SJSA1 (cell line): Measurements from ENCODE around the gene ARHGAP26. TPM values are rescaled to one million over a fixed set of nuclear protein-coding genes. Genes with fewer than 3 reads are reported as not detected.
A peak's percentile ranks its signal among the peaks of the same experiment; 100 is the strongest.

Experiments
- DNase-seq, 2 experiments: peaks; one replicate each; pipeline ENCODE4 v3.0.0-alpha.2; 2015 to 2020; ENCODE audit warnings: low spot score in 2 of 2, low read depth in 1 of 2
- H3K27ac ChIP-seq: fragments of 250-450 bp; sonication (Bioruptor Pico); 2 replicates; pipeline ENCODE4 v1.5.1; 2020; ENCODE audit warnings: mild to moderate bottlenecking, moderate library complexity
- H3K27me3 ChIP-seq: fragments of 250-450 bp; sonication (Bioruptor Pico); replicated peaks from 2 replicates; pipeline ENCODE4 v1.5.1; 2020; ENCODE audit warnings: mild to moderate bottlenecking, moderate library complexity
- H3K36me3 ChIP-seq: fragments of 250-450 bp; sonication (Bioruptor Pico); 2 replicates; pipeline ENCODE4 v1.5.1; 2020; ENCODE audit warnings: mild to moderate bottlenecking
- H3K4me1 ChIP-seq: fragments of 250-450 bp; sonication (Bioruptor Pico); replicated peaks from 2 replicates; pipeline ENCODE4 v1.6.1; 2021; ENCODE audit warnings: mild to moderate bottlenecking
- H3K4me3 ChIP-seq: fragments of 250-450 bp; sonication (Bioruptor Pico); 2 replicates; pipeline ENCODE4 v1.5.1; 2020; ENCODE audit warnings: mild to moderate bottlenecking
- H3K9me3 ChIP-seq: fragments of 250-450 bp; sonication (Bioruptor Pico); replicated peaks from 2 replicates; pipeline ENCODE4 v1.5.1; 2020; ENCODE audit warnings: mild to moderate bottlenecking
- total RNA-seq: library from RNA; depleted of rRNA; stranded (reverse); fragments of >200 nt; shearing (Covaris generic); gene quantifications from 2 replicates; pipeline ENCODE4 v1.2.3, GENCODE V29; 2014

ARHGAP26 gene
- total RNA-seq, 1 experiment from 2014 or later: 10.2 TPM

DNA sequence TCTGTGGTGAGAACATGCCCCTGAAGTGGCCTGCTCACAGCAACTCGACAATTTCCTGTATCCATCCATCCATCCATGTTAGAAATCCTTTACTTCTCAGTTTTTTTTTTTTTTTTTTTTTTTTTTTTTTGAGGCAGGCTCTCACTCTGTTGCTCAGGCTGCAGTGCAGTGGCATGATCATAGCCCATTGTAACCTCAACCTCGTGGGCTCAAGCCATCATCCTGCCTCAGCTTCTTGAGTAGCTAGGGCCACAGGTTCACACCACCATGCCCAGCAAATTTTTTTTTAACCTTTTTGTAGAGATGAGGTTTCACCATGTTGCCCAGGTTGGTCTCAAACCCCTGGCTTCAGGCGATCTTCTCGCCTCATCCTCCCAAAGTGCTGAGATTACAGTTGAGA lies 259.1 kb downstream of the ARHGAP26 start:
- Histone ChIP-seq H3K9me3 (peaks cover 3% of the 10 kb centered on the region; the same call in 1 of the 2 replicates), H3K36me3 (no peaks in the 10 kb centered on the region), H3K27me3 (no peaks in the 10 kb centered on the region), H3K4me3 (no peak overlapping the region), H3K27ac (no peak overlapping the region), H3K4me1 (peaks cover 14% of the 10 kb centered on the region)
- DNase-seq: no peak

DNA sequence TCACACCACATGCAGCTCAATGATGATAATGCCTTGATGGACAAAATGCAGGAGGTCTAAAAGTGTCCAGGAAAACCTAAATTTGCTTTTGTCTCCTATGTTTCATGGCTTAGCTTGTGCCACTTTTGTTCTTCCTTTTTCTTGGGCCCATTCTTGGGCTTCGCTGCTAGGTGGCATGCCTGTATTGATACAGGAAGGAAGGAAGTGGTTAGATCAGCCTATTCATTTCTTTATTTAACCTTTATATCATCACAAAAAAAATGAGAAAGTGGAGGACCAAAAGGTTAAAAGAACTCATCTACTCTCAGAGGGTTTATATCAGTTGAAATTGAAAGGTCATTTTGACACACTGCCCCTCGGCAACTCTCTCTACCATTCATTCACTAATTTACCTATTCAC lies 260.2 kb downstream of the ARHGAP26 start:
- Histone ChIP-seq H3K4me1 (peaks cover 15% of the 10 kb centered on the region), H3K27ac (no peak overlapping the region), H3K27me3 (no peaks in the 10 kb centered on the region), H3K9me3 (peaks cover 4% of the 10 kb centered on the region; the same call in 1 of the 2 replicates), H3K4me3 (no peak overlapping the region), H3K36me3 (no peaks in the 10 kb centered on the region)
- no peak for DNase-seq

DNA sequence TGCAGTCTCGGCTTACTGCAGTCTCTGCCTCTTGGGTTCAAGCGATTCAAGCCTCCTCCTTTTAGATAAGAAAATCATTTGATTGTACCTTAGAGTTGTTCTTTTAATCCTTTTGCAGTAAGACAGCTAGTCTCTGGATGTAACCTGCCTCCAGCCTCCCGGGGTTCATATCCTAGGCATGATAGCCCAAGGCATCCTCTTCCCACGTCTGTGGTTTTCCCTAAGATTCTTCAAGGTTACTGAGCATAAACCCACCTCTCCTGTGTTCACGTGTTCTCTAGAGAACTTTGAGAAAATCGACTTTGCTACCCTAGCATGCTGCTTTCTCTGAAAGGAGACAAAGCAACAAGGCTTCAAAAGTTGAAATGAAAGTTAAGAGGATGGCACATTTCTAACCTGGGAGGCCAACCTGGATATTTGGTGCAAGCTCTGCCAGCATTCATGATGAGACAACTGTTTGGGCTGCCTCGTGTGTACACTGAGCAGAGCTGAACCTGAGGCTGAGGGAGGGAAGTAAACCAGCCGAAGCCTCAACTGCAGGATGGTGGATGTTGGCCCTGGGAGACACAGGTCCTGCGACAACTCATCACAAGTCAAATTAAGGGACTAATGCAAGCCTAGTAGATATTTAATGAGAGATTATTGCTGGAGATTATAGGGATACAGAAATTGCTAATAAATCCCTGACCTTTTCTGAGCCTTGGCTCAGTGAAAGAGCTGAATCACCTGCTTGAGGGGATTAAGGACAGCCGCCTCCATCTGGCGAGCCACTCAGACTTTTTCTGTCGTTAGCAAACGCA lies 261.8 kb downstream of the ARHGAP26 start:
- H3K4me1 ChIP-seq: peaks cover 15% of the 10 kb centered on the region
- H3K36me3 ChIP-seq: no peaks in the 10 kb centered on the region
- no peak for DNase-seq
- no peaks in the 10 kb centered on the region for H3K27me3 ChIP-seq
- peaks cover 4% of the 10 kb centered on the region; the same call in 1 of the 2 replicates for H3K9me3 ChIP-seq
- no peak overlapping the region for H3K27ac ChIP-seq
- H3K4me3 ChIP-seq: no peak overlapping the region

DNA sequence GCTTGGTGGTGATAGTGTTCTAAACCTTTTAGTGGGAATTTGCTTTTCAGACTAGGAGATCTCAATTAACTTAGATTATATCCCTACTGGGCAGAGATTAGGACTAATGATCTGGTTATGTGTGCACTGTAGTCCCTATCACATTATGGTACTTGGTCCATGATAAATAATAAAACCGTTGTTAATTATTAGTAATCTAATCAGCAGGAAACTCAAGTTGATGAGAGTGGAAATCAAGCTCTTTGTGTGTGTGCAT lies 262.3 kb downstream of the ARHGAP26 start:
- no peak overlapping the region for H3K4me3 ChIP-seq
- H3K27me3 ChIP-seq: no peaks in the 10 kb centered on the region
- H3K9me3 ChIP-seq: peaks cover 4% of the 10 kb centered on the region; the same call in 1 of the 2 replicates
- DNase-seq: no peak
- no peaks in the 10 kb centered on the region for H3K36me3 ChIP-seq
- peaks cover 15% of the 10 kb centered on the region for H3K4me1 ChIP-seq
- no peak overlapping the region for H3K27ac ChIP-seq

DNA sequence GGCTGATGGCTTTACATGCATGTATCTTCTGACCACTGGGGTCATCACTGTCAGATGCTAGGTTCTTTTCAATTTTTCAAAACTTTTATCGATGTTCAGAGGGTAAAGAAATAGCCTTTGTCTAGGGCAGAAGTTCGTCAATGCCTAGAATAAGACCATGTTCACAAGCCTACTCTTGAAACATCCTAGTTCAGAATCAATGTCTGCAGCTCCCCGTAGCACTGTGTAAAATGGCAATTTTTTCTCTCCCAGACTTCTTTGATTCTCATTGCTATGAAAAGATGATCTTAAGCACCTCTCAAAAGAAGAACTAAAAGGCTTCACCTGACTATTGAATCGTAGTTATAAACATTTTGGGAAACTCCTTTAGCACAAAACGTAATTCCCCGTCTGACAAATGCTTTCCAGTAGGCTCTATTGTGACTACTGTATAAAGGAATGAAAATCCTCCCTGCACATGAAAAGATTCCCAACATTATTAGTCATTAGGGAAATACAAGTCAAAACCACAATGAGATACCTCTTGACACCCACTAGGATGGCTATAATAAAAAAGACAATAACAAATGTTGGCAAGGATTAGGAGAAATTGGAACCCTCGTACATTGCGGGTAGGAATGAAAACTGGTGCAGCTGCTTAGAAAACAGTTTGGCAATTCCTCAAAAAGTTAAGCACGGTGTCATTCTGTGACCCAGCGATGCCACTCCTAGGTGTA lies 263.5 kb downstream of the ARHGAP26 start:
- Histone ChIP-seq H3K9me3 (peaks cover 4% of the 10 kb centered on the region; the same call in 1 of the 2 replicates), H3K36me3 (no peaks in the 10 kb centered on the region), H3K4me1 (peaks cover 15% of the 10 kb centered on the region), H3K27me3 (no peaks in the 10 kb centered on the region), H3K4me3 (no peak overlapping the region), H3K27ac (peak overlapping the region; percentile 34)
- peak; percentile 64 to 95 for DNase-seq

DNA sequence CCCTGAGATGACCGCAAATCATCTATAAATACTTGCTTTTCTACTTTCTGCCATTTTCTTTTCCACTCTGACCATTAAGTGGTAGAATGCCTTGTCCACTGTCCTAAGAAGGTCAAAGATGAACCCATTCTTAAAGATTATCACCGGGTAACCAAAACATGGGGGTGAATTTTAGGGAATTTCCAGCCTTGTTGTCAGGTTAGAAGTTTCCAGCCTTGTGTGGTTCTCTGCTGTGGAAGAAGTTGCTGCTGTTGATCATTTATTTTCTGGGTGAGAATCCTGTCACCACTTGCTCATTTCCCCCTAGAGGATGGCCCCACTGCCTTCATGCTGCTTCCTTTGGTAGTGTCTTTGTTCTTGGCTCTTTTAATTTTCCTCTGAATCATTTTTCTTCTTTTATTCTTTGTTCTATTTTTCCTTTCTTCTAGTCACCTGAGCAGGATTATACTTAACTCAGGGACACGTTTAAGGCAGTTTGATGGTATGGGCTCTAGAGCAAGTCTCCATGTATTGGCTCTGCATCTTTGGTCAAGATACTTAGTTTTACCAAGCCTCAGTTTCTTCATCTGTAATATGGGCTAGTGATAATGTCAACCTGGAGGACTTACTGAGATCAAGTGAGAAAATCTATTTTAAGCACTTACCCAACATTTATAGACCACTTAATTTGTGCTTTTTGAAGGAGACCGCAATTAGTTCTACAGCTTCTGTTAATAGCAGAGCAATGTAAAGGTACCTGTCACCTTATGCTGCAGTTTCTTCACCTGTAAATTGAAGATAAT lies 266.2 kb downstream of the ARHGAP26 start:
- Histone ChIP-seq H3K27ac (no peak overlapping the region), H3K9me3 (peaks cover 4% of the 10 kb centered on the region; the same call in 1 of the 2 replicates), H3K4me3 (no peak overlapping the region), H3K36me3 (no peaks in the 10 kb centered on the region), H3K4me1 (peaks cover 21% of the 10 kb centered on the region), H3K27me3 (no peaks in the 10 kb centered on the region)
- DNase-seq: no peak

DNA sequence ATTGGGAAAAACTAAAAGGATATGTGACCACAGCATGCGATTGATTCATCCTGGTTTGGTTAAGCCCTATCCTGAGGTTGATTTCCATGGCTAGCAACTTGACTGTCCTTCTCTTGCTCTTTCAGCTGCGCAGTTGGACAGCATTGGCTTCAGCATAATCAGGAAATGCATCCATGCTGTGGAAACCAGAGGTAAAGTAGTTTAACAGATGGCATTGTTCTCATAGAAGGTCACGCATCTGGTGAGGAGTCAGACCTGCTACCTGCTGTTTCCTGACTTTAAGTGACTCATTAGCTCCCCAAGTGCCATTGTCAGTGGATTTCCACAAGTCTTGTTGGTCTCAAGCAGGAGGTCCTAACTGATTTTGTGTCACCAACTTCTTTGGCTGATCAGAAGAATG lies 266.9 kb downstream of the ARHGAP26 start:
- Histone ChIP-seq H3K27me3 (no peaks in the 10 kb centered on the region), H3K9me3 (peaks cover 4% of the 10 kb centered on the region; the same call in 1 of the 2 replicates), H3K36me3 (no peaks in the 10 kb centered on the region), H3K27ac (no peak overlapping the region), H3K4me3 (no peak overlapping the region), H3K4me1 (peaks cover 21% of the 10 kb centered on the region)
- DNase-seq: no peak

DNA sequence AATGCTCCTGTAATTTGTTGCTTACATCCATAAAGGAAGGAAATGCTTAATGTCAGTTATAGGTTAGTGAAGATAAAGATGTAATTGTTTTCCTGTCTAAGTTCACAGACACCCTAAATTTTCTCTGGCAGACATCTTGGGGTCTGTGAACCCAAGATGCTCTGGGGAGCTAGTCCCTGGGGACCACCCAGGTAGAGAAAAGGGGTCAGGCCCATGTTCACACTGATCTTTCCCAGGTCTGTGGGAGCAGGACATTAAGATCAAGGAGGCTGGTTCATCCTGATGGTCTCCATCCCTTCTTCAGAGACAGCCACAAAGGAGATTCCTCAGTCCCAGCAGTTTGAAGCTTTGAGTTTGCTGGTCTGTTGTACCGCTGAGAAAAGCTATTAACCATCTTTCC lies 267.5 kb downstream of the ARHGAP26 start:
- Histone ChIP-seq H3K27me3 (no peaks in the 10 kb centered on the region), H3K4me3 (no peak overlapping the region), H3K27ac (no peak overlapping the region), H3K9me3 (peaks cover 4% of the 10 kb centered on the region; the same call in 1 of the 2 replicates), H3K4me1 (peaks cover 20% of the 10 kb centered on the region), H3K36me3 (no peaks in the 10 kb centered on the region)
- DNase-seq: no peak

DNA sequence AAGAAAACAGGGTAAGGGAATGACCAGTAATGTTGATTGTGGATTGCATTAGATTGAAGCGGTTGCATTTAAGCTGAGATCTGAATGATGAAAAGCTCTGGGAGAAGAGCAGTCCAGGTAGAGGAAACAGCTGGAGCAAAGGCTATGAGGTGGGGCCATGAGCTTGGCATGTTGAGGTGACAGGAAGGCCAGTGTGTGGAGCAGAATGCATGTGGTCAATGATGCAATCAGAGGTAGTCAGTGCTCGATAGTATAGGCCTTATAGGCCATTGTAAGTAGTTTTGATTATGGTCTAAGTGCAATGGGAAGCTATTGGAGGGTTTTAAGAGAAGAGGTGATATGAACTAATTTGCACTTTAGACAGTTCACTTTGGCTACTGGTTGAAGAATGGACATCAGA lies 270.4 kb downstream of the ARHGAP26 start:
- Histone ChIP-seq H3K4me3 (no peak overlapping the region), H3K27me3 (no peaks in the 10 kb centered on the region), H3K4me1 (peaks cover 6% of the 10 kb centered on the region), H3K36me3 (no peaks in the 10 kb centered on the region; the same call in 1 of the 2 replicates), H3K9me3 (no peaks in the 10 kb centered on the region), H3K27ac (no peak overlapping the region)
- DNase-seq: no peak

DNA sequence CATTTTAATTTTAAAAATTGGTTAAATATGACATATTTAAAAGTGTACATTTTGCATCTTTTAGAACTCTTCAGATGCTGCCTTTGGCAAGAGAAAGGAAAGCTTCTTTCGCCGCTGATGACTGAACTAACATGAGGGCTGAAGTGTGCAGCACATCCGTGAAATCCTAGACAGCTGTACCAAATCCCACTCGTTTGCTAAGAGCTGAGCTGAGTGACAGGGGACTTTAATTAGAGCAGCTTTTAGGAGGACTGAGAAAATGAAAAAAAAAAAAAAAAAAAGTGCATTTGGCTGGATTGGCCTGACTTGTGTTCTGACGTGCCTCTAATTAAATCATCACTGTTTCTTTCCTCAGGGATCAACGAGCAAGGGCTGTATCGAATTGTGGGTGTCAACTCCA lies 271.3 kb downstream of the ARHGAP26 start:
- H3K4me3 ChIP-seq: no peak overlapping the region
- no peaks in the 10 kb centered on the region; the same call in 1 of the 2 replicates for H3K36me3 ChIP-seq
- no peaks in the 10 kb centered on the region for H3K9me3 ChIP-seq
- H3K27ac ChIP-seq: no peak overlapping the region
- H3K4me1 ChIP-seq: peaks cover 6% of the 10 kb centered on the region
- no peak for DNase-seq
- no peaks in the 10 kb centered on the region for H3K27me3 ChIP-seq

DNA sequence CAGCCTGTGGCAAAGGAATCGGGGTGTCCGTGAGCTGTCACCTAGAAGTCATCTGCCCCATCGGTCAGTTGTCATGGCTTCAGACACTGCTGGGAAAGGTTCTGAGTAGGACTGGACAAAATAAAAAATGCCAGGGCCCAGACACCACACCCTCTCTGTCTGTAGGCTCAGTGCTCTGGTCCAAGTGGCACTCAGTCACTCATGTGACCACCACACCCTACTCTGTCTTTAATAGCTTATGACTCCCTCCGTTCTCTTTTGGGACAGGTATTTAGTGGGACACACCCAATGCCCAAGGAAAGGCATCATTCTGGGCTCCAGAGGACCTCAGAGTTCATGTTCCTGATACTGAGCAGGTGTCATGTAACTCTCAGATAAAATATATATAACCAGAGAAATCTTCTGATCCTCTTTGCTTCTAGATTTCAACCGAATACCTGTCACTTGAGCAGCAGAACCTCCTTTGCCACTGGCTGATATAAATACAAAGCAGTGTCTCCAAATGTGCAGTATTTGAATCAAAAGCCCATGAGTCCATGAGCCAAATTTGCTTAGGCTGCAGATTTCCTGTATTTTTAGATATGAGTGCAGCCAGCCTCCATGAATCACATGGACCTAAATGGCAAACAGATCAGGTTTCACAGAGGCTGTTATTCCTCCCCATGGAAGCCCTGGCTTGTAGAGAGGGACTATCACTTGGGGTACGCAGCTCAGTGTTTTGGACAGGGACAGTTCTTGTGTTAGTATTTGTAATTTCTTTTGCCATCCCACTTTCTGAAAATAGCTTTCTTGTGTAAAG lies 272.0 kb downstream of the ARHGAP26 start:
- peaks cover 6% of the 10 kb centered on the region for H3K4me1 ChIP-seq
- no peaks in the 10 kb centered on the region for H3K27me3 ChIP-seq
- H3K36me3 ChIP-seq: no peaks in the 10 kb centered on the region; the same call in 1 of the 2 replicates
- no peak overlapping the region for H3K4me3 ChIP-seq
- DNase-seq: no peak
- no peaks in the 10 kb centered on the region for H3K9me3 ChIP-seq
- no peak overlapping the region for H3K27ac ChIP-seq

DNA sequence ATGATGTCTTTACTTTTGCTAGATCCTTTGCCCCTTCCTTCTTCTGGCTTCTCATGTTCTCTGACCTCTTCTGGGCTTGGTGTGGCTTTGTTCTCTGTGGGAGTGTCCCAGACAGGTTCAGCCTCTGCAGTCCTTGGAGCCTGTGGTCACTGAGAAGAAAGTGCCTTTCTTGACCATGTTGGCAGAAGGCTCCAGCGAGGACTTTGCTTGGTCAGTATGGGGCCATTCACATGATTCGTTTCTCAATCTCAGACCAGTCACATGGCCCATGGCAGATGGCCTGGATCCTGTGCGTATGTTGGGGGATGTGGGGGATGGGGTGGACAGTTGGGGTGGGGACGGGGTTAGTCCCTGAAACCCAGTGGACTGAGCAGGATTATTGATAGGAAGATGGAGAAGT lies 274.1 kb downstream of the ARHGAP26 start:
- no peak overlapping the region for H3K4me3 ChIP-seq
- 0 out of 2 replicates have a peak, but pooled peaks cover 3% of the 10 kb centered on the region for H3K27me3 ChIP-seq
- no peaks in the 10 kb centered on the region; the same call in 1 of the 2 replicates for H3K36me3 ChIP-seq
- H3K9me3 ChIP-seq: no peaks in the 10 kb centered on the region
- no peak for DNase-seq
- no peak overlapping the region for H3K27ac ChIP-seq
- no peaks in the 10 kb centered on the region; the same call in 1 of the 2 replicates for H3K4me1 ChIP-seq

DNA sequence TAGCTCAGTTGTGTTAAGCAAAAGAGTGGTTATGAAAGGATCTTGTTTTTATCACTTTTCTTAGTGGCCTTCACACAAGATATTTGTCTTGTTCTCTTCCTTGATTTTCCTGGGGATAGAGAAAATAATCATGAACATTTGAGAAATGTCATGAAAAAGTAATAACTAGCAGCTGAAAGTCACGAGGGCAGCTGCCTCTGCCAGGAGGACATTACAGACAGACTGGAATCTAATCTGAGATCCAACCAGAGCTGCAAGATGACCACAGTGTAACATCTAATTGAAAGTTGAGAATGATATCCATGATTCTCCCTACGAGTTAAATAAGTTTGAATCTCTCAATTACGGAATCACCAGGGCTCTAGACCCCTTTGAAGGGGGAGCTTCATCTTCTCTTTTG lies 274.9 kb downstream of the ARHGAP26 start:
- H3K36me3 ChIP-seq: no peaks in the 10 kb centered on the region; the same call in 1 of the 2 replicates
- no peak overlapping the region for H3K27ac ChIP-seq
- 0 out of 2 replicates have a peak, but pooled peaks cover 3% of the 10 kb centered on the region for H3K27me3 ChIP-seq
- H3K4me3 ChIP-seq: no peak overlapping the region
- H3K9me3 ChIP-seq: no peaks in the 10 kb centered on the region
- no peak for DNase-seq
- no peaks in the 10 kb centered on the region for H3K4me1 ChIP-seq
